RCC 7860 (cell line): ENCODE results near the gene HUS1B.

Experiments used
- DNase-seq: peaks from one replicate; pipeline ENCODE4 v3.0.0-alpha.2; 2015; ENCODE audit warnings: low spot score
- FAIRE-seq: peaks from 2 replicates; lab custom pipeline; 2012; peaks lifted over from hg19 to GRCh38; lab: Jason Lieb, UNC

HUS1B gene

DNA sequence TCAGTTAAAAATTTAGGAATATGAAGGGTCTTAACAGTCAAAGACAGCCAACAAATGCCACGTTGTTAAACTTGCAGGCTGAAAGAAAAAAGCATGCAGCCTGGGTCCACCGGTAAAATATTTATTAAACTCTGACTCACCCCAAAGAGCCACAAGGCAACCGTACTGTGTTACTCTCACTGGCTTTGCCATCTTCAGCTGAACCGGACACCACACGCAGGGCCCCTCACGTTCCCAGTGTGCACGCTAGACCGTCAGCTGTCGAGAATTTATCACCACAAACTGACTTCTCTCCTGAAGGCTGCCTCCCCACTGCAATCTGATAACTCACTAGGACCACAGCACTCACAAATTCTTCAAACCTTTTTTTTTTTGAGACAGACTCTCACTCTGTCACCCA, 30.7 kb downstream of the HUS1B start:
- DNase-seq (peak; percentile 81), FAIRE-seq (peak; percentile 84)

DNA sequence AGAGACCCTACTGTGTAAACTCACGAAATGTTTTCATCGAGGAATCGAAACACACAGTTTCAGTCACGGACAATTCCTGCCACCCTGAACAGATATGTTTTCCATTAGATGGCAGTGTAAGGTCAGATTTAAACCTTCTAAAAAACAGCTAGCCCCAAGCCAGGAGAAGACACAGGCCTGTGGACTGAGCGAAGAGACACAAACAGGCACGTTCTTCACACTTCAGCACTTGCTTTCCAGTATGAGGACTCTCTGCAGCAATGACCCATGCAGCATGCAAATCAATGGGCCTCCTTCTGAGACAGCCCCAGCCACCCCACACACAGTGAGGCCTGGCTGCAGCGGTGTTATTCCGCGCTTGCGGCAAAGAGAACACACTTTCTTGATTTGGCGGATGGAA, 31.9 kb downstream of the HUS1B start:
- no peak for DNase-seq
- no peak for FAIRE-seq

DNA sequence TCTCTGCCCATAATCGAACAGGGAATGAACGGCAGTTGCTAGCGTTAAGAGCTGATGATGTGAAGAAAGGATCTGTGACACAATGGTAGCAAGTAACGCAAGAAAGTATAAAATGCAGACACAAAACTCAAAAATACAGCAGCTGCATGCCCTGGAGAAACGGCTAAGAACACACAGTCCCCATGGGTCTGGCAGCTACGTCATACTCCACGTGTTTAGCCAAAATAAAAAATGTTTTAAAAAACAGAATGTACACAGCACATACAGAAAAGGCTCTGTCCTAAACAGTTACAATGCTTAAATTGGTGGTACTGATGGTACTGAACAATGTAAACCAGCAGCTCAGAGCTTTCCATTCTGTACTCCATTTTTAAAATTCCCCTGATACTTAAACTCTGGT, 34.4 kb downstream of the HUS1B start:
- FAIRE-seq = no peak

DNA sequence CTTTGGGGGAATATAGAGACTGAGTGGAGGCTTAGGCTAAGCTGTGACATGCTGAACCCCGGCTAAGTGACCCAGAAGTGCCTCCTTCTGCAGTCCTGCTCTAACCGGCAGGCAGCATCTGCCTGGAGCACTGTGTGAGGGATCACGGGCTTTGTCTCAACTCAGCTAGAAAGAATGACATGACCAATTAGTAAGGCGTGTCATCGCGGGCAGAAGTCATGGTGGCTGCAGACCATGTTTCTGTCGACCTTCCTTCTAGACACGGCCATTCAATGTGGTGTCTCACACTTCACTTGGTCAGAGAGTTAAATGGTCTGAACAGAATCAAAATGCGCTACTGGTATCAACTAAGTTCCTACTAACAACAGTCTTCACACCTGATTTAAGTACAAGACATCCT, 35.0 kb downstream of the HUS1B start:
- FAIRE-seq = no peak
- no peak for DNase-seq

More for the DNA sequence above, 34.4 kb downstream of the HUS1B start:
- no peak for DNase-seq

DNA sequence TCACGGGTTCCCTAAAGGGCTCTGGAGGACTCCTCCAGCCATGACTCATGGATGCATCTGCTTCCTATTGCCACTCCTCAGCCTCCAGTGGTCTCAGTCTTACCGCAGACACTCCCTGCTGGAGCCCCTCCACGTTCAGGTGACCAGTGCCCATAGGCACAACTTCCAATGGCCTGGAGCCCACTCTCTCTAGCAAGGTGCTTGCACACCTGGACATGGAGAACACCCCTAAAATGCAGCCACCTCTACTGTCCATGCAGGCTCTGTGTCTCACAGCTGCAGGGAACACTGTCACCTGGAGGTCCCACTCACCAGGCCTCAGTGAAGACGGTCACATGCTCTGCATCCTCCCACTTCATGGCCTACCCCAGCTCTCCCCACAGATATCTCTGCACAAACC, 36.0 kb downstream of the HUS1B start:
- no peak for FAIRE-seq

DNA sequence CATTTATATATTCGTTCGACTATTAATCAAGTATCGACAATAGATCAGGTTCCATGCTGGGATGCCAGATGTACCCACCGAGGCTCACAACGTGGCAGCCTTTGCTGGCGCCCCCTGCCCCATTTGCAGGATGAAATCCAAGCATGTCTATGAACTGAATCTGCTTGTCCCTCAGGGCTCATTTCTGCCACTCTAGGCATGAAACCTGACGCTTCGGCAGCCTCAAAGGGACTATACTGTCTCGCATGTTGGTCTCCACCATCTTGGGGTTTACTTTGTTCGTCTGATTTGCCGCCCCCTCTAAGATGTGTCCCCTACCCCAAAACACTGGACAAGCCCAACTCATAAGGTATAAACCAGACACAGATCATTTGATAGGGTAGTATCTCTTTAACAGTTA, 36.7 kb downstream of the HUS1B start:
- FAIRE-seq (no peak), DNase-seq (no peak)

More for the DNA sequence above, 36.0 kb downstream of the HUS1B start:
- DNase-seq = no peak

DNA sequence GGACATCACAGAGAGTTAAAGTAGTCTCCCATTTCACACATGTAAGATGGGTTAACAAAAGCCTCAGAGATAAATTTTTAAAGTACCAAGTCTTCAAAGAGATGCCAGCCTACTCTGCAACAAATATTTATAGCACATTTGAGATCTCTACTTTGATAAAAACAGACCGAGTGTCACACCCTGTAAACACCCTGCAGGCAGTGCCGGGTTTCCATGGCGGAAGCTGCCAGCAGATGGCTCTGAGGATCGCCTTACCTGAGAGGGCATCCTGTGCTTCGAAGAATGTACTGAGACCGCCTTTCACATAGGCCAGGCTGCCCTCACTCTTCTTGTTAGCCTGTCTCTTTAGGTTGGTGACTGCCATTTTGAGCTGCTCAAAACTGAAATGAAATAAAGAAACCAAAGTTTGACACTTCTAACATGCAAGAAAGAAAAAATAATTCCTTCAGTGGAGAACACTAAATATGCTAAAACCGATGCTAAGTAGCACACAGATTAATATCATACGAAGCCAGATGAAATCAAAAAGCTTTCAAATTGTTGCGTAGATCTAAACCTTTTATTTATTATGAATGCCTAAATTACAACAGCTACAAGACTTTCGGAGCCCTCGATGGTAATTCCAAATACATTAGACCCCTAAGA, 39.3 kb downstream of the HUS1B start:
- DNase-seq (no peak), FAIRE-seq (no peak)

DNA sequence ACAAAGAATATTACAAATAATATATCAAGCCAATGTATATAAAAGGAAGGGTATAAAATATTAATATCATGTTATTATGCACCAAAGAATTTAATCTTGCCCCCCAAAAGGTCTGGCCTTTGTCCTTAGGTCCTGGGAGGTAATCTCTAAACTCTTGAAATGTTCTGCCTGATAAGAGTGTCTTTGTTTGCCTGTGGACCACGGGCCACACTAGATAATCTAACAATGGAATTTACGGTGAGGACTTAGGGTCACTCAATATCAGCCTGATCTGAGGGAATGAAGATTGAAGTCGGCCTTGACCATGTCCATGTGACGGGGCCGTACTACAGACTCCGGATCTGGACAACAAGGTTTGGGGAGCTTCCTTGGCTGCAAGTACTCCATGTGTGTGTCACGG, 42.9 kb downstream of the HUS1B start:
- DNase-seq = no peak
- no peak for FAIRE-seq

DNA sequence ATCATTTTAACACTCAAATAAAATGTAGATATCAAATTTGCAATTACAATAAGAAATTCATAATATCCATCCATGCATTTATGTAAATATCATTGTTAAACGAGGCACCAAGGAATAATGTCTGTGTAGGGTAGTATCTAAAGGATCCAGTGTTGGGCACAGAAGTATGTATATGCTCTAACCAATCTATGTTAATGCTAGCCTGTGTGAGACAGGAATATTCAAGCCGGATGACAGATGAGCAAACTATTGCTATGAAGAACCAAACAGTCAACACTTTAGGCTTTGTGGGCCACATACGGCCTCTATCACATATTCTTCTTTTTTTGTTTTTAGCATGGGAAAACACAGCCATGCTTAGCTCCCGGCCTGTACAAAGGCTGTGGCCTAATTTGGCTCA, 45.0 kb downstream of the HUS1B start:
- FAIRE-seq (no peak), DNase-seq (no peak)

DNA sequence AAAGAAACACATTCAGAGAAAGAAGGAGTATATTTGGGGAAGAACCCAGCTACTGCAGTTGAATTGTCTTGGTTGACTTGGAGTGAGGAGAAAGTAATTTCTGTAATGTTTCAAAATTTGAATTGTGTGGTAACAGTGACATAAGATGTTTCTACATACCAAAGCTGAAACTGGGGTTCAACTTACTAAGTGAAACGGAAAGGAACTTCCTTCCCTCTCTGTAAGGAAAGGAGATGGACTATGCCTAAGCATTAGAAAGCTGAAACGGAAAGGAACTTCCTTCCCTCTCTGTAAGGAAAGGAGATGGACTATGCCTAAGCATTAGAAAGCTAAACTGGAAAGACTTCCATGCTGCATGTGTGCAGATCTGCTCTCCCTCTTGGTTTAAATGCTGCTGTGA, 46.0 kb downstream of the HUS1B start:
- no peak for DNase-seq
- FAIRE-seq = no peak

DNA sequence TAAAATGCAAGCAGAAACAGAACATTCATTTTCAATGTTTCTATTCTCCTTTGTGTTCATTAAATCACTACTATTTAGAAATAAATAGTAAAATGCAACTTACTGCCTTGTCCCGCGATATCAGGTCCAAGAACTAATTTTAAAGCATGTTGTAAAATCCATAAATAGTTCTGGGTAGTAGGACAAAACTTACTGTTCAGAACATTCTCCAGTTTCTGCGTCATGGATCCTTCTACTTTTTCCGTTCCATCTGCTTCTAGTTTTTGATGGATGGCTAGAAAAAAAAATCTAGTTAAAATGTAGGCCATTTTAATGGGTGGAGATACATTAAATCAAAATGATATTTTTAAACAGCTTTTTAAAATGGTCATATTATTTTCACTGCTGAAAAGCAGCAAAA, 47.0 kb downstream of the HUS1B start:
- no peak for FAIRE-seq
- DNase-seq = no peak

DNA sequence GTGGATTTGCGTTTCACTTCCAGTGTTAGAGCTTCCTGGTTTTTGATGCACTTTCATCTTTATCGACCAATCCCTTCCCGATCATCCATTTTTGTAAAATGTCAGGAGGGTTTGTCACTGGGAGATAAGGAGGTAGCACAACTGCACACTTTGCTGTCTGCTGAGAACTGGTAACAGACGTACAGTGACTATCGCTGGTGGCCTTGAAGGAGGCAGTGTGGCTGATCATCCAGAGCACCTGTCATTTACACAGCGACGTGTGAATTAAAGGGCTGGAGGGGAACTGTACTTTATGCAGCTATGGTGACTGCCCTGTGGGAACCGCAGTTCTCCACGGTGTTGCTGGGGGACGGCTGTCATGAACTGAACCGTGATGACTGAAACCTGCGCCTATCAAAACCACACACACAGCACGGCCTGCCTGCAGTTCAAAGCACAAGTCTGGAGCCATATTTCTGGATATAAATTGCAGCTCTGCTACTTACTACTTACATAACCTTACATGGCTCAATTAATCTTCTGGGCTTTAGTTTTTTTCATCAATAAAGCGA, 50.0 kb downstream of the HUS1B start:
- FAIRE-seq (no peak), DNase-seq (no peak)
